Measurements from ENCODE around the gene SLC17A2.
A peak's percentile ranks its signal among the peaks of the same experiment; 100 is the strongest.

SLC17A2 gene

GRCh38 chr6:25921525-25922203, 8.8 kb downstream of the SLC17A2 start:
- no peak for DNase-seq (ENCODE audit: low read depth in 2 of 2)

GRCh38 chr6:25919657-25920056, 10.8 kb downstream of the SLC17A2 start:
- no peak for DNase-seq (ENCODE audit: low read depth in 2 of 2)

GRCh38 chr6:25918083-25918683, 12.3 kb downstream of the SLC17A2 start:
- DNase-seq (ENCODE audit: low read depth in 2 of 2): peak in 1 of 2 experiments; percentile 16

GRCh38 chr6:25916789-25917490, 13.6 kb downstream of the SLC17A2 start:
- no peak for DNase-seq (ENCODE audit: low read depth in 2 of 2)

- DNase-seq (ENCODE audit: low read depth in 2 of 2): no peak
These were observed 14.2 kb downstream of the SLC17A2 start for GRCh38 chr6:25916330-25916729.

- no peak for DNase-seq (ENCODE audit: low read depth in 2 of 2)
These were observed 16.8 kb downstream of the SLC17A2 start for GRCh38 chr6:25913741-25914140.

GRCh38 chr6:25911351-25911750, 19.1 kb downstream of the SLC17A2 start:
- no peak for DNase-seq (ENCODE audit: low read depth in 2 of 2)

- no peak for DNase-seq (ENCODE audit: low read depth in 2 of 2)
These were observed 22.9 kb downstream of the SLC17A2 start for GRCh38 chr6:25907475-25908014.

GRCh38 chr6:25903467-25904099, 26.9 kb downstream of the SLC17A2 start:
- DNase-seq (ENCODE audit: low read depth in 2 of 2): no peak

GRCh38 chr6:25902071-25902470, 28.4 kb downstream of the SLC17A2 start:
- DNase-seq (ENCODE audit: low read depth in 2 of 2): no peak

- no peak for DNase-seq (ENCODE audit: low read depth in 2 of 2)
These were observed 29.6 kb downstream of the SLC17A2 start for GRCh38 chr6:25900843-25901242.

- DNase-seq (ENCODE audit: low read depth in 2 of 2): no peak
These were observed 30.7 kb downstream of the SLC17A2 start for GRCh38 chr6:25899580-25900408.

GRCh38 chr6:25899123-25899522, 31.4 kb downstream of the SLC17A2 start:
- no peak for DNase-seq (ENCODE audit: low read depth in 2 of 2)

GRCh38 chr6:25898289-25898977, 32.1 kb downstream of the SLC17A2 start:
- DNase-seq (ENCODE audit: low read depth in 2 of 2): no peak

- DNase-seq (ENCODE audit: low read depth in 2 of 2): no peak
These were observed 34.2 kb downstream of the SLC17A2 start for GRCh38 chr6:25896252-25896651.

GRCh38 chr6:25895771-25896170, 34.7 kb downstream of the SLC17A2 start:
- no peak for DNase-seq (ENCODE audit: low read depth in 2 of 2)

GRCh38 chr6:25893778-25894177, 36.7 kb downstream of the SLC17A2 start:
- no peak for DNase-seq (ENCODE audit: low read depth in 2 of 2)

- DNase-seq (ENCODE audit: low read depth in 2 of 2): no peak
These were observed 37.6 kb downstream of the SLC17A2 start for GRCh38 chr6:25892877-25893276.

GRCh38 chr6:25889877-25890853, 40.3 kb downstream of the SLC17A2 start:
- DNase-seq (ENCODE audit: low read depth in 2 of 2): no peak

GRCh38 chr6:25888626-25889025, 41.9 kb downstream of the SLC17A2 start:
- DNase-seq (ENCODE audit: low read depth in 2 of 2): no peak

Data from stimulated activated CD4-positive, alpha-beta T cell treated with anti-CD3 and anti-CD28 coated beads, Interleukin-12 subunit alpha, Interleukin-12 subunit beta, amount 100 ng/mL, for 24 hours (primary cell).